GM19099 (cell line): ENCODE data around the gene MXI1.
A peak's percentile ranks its signal among the peaks of the same experiment; 100 is the strongest.

Experiments used
- POLR2A ChIP-seq: IDR thresholded peaks from 3 replicates; pipeline ENCODE4 v1.6.1; 2011; ENCODE audit warnings: low read depth; ENCODE audit not compliant: insufficient read length; ENCODE audit errors: extremely low read depth

MXI1 gene

DNA sequence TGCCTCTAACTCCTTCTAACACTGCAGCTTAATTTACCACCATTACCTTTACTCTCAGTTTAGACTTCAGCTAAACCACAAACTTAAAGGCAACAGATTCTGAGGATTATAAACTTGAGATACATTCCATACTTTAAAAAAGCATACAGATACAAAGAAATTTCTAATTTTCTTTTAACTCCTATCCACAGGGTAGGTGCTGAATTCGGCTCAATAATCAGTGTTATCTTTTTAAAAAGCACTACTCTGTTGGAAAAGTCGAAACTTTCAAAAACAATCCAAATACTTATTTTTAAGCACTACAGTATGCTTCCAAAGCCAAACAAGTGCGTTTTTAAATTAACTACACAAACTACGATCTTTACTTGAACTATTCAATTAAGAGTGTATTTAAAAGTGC, 96.3 kb downstream of the MXI1 start:
- TF ChIP-seq POLR2A, result no peak

DNA sequence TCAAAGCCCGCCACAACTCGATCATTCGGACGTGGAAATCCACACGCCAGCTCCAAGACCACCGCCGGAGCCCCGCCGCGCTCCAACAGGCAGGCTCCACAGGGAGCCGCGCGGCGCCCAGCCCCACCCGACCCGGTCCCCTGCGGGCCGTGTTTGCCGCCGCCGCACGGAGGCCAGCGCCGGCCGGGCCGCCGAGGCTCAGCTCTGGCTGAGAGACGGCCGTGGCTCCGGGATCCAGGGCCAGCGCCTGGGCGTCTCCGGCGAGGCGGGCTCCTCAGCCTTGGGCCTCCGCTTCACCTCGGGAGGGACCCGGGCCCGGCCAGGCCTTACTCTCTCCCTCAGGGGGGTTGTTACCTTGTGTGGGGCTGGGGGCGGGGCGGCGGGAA, 97.0 kb downstream of the MXI1 start:
- no peak for TF ChIP-seq POLR2A

DNA sequence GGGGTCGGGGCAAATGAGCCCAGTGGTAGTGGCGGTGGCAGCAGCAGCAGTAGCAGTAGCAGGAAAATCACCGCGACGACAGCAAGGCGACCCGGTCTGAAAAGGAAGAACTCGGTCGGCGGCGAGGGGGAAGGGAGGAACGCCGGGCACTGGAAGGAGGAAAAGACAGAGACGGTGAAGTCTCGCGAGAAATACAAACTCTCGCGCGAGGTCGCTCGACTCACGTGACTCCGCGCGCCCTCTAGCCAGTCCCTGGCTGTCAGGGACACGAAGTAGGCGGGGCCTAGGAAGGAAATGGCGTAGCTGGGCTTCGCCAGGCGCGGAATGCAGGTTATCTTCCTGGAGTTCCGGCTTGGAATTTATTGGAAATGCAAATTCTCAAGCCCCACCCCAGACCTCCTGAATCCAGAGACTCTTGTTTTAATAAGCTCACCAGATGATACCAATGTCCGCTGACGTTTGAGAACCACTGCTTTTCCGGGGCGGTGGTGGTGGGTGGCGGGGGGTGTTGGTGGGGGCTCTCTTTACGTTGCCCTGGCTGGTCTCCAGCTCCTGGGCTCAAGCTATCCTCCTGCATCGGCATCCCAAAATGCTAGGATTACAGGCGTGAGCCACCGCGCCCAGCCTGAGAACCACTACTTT, 97.5 kb downstream of the MXI1 start, which contains the start of gene SMNDC1:
Gene SMNDC1 (minus strand): TSS at position 141 of the 642 bp plus-strand sequence. CDS start 1,333 bp downstream, outside the sequence.
- TF ChIP-seq POLR2A, result peak; percentile 95

DNA sequence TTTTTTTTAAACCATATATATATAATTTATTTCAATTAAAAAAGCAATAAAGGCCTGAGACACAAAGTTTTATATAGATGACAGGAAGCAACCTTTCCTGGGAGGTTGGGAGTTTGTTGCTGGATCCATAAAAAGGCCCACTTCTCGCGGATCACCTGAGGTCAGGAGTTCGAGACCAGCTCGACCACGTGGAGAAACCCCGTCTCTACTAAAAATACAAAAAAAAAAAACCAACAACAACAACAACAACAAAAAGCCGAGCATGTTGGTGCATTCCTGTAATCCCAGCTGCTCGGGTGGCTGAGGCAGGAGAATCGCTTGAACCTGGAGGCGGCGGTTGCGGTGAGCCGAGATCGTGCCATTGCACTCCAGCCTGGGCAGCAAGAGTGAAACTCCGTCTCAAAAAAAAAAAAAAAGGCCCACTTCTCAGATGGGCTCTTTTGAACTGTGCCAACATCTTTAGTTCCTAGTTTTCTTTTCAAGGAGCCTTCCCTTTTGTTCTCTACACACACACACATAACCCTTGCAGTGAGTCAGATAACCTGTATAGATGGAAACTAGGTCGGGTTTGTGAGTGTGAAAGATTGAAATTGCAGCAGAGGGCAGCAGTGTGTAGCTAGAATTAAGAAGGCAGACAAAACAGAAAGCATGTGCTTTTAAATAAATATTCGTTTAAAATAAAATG, 98.5 kb downstream of the MXI1 start:
- no peak for TF ChIP-seq POLR2A

DNA sequence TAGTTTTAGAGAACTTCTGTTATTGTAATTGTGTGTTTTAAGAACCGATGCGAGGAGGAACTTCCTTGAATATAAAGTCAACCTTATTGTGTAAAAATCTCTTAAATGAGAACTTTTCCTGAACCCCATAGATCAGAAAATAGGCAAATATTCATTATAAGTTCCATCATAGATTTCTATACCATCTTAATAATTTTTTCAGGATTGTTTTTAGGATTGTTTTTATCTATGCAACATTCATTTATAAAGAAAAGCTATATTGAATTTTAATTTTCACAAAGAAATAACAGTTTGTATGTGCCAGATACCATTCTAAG, 99.0 kb downstream of the MXI1 start:
- no peak for TF ChIP-seq POLR2A

DNA sequence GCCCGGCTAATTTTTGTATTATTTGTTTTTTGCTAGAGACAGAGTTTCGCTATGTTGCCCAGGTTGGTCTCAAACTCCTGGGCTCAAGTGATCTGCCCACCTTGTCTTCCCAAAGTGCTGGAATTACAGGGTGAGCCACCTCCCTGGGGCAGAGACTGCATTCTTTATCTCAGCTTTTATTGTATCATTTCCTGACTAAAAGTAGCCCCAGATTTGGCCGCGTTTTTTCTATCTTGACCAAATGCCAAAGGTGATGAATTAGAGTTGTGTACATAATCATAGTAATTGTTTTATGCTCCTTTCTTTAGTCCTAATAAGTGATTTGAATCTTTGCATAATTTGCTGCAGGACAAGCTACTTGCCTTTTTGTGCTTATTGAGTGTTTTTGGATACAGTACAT, 100.4 kb downstream of the MXI1 start:
- no peak for TF ChIP-seq POLR2A

DNA sequence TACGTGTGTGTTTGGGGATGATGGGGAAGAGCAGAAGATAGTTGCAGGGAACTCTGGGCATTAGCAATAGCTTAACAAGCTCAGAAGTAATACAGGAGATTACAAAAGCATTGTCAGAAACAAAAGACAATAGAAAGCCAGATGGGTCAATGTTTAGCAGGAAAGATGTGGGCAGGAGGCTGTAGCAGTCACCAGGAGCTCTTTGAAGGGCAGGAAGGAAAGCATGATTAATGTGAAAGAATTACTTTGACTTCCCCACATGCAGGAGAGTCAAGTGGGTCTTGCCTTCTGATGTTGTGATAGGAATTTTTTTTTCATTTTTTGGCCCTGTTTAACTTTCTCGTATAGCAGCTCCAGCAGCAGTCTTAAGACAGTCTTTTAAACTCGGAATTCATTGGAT, 103.3 kb downstream of the MXI1 start:
- TF ChIP-seq POLR2A, result no peak

DNA sequence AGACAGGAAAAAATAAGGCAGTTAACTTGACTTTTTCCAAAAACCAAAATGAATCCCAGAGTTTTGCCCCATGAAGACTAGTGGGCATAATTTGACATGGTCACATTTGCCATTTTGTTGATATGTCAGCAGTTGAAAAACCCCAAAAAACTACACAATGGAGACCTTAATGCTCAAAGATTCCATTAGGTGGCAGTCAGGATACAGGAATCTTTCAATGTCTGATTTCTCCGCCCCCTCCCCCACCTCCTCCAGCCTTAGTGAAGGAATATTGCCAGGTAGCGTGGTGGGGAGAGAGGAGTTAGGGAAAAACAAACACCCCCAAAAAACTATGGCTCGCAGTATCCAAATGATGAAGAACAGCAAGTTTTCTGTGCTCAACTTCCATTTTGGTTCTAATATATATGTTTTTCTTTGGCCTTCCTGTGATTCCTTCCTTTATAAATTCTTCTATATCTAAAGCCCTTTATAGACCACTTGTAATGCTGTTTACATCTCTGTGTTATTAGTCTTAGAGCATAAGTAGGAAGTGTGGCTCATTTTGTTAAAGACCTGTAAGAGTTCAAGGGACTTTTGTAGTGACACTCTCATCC, 104.0 kb downstream of the MXI1 start:
- no peak for TF ChIP-seq POLR2A

DNA sequence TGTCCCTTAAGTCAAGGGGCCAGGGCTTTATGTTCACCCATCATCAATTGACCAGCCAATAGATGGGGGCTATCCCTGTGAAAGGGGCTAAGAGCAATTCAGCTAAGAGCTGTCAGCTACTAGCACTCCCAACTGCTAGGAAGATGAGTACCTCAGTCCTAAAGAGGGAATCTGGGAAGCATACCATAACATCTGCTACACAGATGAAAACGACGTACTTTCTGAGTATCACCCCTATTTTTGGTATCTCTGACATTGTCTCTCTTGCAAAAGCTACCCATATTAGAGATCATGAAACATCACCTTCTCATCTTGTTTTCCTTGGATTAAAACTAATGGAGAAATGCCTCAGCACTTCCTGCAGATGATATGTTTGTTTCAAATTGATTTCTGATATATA, 104.8 kb downstream of the MXI1 start:
- no peak for TF ChIP-seq POLR2A

DNA sequence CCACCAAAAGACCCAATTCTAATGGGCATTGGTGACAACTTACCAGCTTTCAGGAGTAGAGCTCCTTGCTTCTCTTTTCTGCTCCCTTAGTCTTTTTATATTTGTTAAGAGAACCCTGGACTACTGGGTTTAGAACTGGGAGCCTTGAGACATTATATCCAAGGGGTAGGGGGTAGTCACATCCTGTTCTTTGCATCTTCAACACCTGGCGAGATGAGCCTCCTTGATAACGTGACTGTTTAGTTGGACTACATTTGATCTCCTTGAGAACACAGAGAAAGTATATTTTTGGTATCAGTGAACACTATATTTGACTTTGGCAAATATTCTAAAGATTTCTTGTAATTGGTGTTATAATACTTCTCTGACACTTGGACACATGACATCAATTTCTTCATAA, 106.3 kb downstream of the MXI1 start:
- TF ChIP-seq POLR2A, result no peak

DNA sequence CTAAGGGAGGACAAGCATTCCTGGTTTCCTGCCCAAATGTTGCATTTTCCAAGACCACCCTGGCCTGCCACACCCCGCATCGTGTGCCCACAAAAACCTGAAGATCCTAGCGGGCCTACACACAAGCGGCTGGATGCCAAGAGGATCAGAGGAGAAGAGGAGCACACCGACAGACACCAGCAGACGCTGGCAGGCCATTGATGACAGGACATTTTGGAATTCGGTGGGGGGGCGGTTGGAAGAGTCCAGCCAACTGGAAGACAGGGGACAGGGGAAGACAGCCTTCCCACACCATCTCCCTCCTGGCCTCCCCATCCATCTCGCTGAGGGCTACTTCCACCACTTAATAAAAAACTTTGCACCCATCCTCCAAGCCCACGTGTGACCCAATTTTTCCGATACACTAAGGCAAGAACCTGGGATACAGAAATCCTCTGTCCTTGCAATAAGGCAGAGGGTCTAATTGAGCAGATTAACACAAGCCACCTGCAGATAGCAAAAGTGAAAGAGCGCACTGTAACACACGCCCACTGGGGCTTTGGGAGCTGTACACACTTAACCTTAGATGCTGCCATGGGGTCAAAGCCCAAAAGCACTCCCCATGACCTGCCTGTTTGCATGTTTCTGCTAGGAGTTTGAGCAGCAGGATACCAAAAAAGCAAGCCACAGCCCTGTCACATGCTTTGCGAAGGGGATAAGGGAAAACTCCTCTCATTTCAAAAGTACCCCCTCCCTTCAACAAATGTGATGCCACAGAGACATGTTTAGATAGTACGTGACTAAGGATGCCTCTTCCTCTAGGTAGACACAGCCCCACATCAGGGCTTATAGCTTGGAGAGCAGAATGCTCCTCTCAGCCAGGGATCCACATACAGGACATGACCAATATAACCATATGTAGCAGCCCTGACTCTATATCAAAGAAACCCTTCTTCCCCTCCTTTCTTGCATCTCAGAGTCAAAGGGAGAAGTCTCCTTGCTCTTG, 110.8 kb downstream of the MXI1 start:
- TF ChIP-seq POLR2A, result no peak

DNA sequence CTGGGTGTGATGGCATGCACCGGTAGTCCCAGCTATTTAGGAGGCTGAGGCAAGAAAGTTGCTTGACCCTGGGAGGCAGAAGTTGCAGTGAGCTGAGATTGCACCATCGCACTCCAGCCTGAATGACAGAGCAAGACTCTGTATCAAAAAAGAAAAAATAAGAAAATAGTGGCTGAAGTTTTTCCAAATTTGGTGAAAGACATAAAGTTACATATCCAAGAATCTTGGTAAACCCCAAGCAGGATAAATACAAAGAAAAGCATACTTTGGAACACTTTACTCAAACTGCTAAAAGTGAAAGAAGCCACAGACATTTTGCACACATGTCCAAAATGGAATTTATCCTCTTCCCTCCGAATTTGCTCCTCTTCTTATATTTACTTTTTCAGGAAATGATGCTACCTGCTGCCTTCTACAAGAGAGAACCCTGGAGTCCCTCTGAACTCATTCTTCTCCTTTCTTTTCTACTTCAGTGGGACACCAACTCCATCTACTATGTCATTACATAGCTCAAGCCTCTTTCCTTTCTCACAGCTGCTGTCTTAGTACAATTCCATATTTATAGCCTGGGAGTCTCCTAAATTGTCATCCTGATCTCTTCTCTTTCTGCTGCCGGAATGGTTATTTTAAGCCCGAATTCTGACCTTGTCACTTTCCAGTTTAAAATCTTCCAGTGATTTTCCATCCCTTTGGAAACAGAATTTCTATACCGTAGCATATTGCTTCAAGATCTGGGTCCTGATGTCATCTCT, 114.6 kb downstream of the MXI1 start:
- TF ChIP-seq POLR2A, result no peak

DNA sequence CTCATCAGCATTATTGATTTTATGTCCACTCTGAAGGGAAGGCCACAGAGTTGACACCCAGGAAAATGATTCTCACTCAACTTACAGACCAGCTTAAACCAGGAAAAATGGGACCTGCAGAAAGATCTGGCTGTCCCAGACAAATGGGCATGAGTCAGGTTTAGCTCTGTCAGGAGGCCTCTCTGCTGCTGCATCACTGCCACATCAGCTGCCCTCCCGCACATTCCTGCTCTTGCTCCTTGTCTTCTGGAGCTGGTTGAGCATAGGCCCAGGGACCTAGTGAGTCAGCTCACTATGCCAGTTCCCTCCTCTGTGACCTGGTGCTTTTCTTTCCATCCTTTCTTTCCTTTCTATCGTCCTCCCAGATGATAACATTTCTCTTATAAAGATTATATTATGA, 116.1 kb downstream of the MXI1 start:
- no peak for TF ChIP-seq POLR2A

DNA sequence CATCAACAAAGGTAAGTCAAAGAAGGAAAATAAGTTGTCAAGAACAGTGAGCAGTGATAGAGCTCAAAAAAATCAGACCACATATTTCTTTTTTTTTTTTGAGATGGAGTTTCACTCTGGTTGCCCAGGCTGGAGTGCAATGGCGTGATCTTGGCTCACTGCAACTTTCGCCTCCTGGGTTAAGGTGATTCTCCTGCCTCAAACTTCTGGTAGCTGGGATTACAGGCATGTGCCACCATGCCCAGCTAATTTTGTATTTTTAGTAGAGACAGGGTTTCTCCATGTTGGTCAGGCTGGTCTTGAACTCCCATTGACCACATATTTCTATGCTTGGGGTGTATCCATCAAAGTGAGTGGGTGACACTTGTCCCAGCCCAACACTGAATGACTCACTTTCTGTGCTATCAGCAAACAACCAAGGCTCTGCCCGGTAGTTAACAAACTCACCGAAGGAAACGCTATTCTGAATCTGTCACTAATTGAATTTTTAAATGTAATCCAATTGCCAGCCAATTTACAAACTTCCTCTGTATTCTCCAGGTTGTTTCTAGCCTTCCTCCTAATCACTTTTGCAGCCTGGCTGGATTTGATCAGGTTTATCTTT, 116.9 kb downstream of the MXI1 start:
- TF ChIP-seq POLR2A, result no peak

DNA sequence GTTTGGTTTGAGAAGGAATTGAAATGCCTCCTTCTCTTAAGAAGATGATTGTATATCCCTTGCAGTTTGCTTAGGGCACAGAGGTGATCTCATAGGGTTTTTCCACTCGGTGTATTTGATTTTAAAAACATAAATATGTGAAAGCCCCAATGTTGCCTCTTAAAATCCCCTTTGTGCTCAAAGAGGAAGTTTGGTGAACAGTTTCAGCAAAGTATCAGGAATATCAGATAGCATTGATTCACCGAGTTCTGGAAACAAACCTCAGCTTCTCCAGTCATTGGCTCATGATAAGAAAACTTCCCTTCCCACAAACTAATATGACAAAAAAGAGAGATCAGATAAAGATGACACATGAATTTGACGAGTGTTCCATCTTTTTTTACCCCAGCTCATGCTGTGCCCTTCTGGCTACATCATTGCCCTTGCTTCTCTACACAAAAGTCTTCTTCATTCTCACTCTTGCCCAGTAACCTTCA, 117.4 kb downstream of the MXI1 start:
- no peak for TF ChIP-seq POLR2A
